Measurements from ENCODE around the gene QPCT. TPM values are rescaled to one million over a fixed set of nuclear protein-coding genes. Genes with fewer than 3 reads are reported as not detected.

Gene QPCT
- polyA plus RNA-seq, 1 donor, result 9.1 TPM

DNA sequence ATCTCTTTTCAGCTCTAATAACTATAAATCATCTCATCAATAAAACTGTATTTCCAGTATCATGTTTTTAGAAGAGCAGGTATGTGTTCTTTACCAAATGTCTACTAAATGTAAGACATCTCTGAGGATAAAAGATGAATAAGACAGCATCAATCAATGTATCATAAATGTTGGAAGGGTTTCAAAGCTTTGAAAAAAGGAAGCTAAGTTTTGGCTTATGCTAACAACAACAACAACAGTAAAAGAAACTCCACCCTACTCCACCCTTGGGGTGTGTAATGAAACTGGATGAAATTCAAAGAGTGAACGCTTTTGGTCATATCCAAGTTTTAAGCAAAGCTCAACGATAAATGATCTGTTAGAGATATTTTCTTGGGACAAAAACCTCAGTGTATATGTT lies 36.9 kb upstream of the QPCT start:
- H3K27me3 ChIP-seq (ENCODE audit: control insufficient read depth, insufficient read depth, low read length), result no peaks in the 10 kb centered on the region
- WGBS (ENCODE audit: insufficient coverage, low lambda C conversion rate), result no CpG with 5 or more reads among the region's 2 CpGs
- H3K27ac ChIP-seq (ENCODE audit: low read length), result no peak overlapping the region
- H3K9me3 ChIP-seq (ENCODE audit: control insufficient read depth, low read depth, low read length), result no peaks in the 10 kb centered on the region
- peaks cover 6% of the 10 kb centered on the region for H3K4me1 ChIP-seq (ENCODE audit: control insufficient read depth, insufficient read depth, low read length)
- DNase-seq, result no peak
- no peak overlapping the region for H3K4me3 ChIP-seq (ENCODE audit: low read length)
- no peaks in the 10 kb centered on the region for H3K36me3 ChIP-seq (ENCODE audit: control insufficient read depth, insufficient read depth, low read length)

DNA sequence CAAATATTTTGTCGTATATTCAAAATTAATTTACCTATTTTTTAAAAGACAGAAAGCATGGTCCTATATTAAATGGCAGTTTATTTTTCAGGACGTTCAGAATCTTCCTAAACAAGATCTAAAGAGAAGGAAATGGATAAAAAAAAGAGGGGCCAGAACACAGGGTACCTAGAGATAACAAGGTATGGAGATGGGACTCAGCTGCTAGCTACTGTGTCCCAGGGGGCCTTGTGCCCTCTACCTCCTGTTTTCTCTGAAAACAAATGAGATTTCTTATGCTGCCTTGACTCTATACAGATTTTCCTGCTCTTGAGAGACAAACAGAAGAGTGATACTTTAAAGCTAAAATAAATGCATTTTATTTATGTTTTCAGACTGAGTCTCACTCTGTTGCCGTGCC lies 29.1 kb upstream of the QPCT start:
- DNase-seq, result no peak
- 79% methylated on average over 2 of the region's 3 CpGs for WGBS (ENCODE audit: insufficient coverage, low lambda C conversion rate)
- H3K9me3 ChIP-seq (ENCODE audit: control insufficient read depth, low read depth, low read length), result no peaks in the 10 kb centered on the region
- H3K4me3 ChIP-seq (ENCODE audit: low read length), result no peak overlapping the region
- no peaks in the 10 kb centered on the region for H3K27me3 ChIP-seq (ENCODE audit: control insufficient read depth, insufficient read depth, low read length)
- H3K36me3 ChIP-seq (ENCODE audit: control insufficient read depth, insufficient read depth, low read length), result no peaks in the 10 kb centered on the region
- H3K27ac ChIP-seq (ENCODE audit: low read length), result no peak overlapping the region
- H3K4me1 ChIP-seq (ENCODE audit: control insufficient read depth, insufficient read depth, low read length), result no peaks in the 10 kb centered on the region

DNA sequence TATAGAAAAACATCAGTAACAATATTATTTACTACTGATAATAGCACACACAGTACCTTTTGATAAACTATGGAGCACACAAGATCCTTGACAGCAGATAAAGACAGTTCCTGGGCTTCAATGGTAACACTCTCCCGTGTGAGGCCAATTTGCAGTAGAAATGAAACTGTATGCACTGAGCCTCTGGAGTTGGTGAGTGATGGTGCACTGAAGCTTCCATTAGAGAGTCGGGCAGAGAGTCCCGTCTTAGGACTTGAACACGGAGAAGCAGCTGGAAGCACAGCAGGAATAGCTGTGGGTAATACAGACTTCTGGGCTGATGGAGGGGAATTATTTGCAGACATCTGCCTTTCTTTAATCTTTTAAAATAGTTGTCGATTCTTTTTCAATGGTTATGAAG lies 28.2 kb upstream of the QPCT start:
- 73% methylated on average over 1 of the region's 5 CpGs for WGBS (ENCODE audit: insufficient coverage, low lambda C conversion rate)
- H3K27ac ChIP-seq (ENCODE audit: low read length), result no peak overlapping the region
- no peaks in the 10 kb centered on the region for H3K9me3 ChIP-seq (ENCODE audit: control insufficient read depth, low read depth, low read length)
- no peak overlapping the region for H3K4me3 ChIP-seq (ENCODE audit: low read length)
- DNase-seq, result no peak
- H3K27me3 ChIP-seq (ENCODE audit: control insufficient read depth, insufficient read depth, low read length), result no peaks in the 10 kb centered on the region
- no peaks in the 10 kb centered on the region for H3K36me3 ChIP-seq (ENCODE audit: control insufficient read depth, insufficient read depth, low read length)
- no peaks in the 10 kb centered on the region for H3K4me1 ChIP-seq (ENCODE audit: control insufficient read depth, insufficient read depth, low read length)

DNA sequence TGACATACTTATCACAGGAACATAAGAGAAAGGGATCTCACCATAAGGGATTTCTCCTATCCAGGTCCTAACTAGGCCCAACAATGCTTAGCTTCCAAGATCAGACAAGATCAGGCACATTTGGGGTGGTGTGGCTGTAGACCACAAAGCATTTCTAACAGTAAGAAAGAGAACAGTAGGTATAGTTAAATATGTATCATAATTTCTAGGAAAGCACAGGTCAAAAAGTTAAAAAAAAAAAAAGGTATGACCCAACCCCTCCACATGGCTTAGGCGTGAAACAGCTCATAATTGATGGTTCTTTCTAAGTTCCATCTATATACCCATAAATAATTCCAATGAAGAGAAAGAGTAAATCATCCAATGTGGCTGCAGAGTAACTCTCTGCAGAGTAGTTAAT lies 26.7 kb upstream of the QPCT start:
- WGBS (ENCODE audit: insufficient coverage, low lambda C conversion rate), result no CpG with 5 or more reads among the region's 1 CpG
- Histone ChIP-seq H3K27me3 (ENCODE audit: control insufficient read depth, insufficient read depth, low read length) (no peaks in the 10 kb centered on the region), H3K9me3 (ENCODE audit: control insufficient read depth, low read depth, low read length) (no peaks in the 10 kb centered on the region), H3K36me3 (ENCODE audit: control insufficient read depth, insufficient read depth, low read length) (no peaks in the 10 kb centered on the region), H3K4me1 (ENCODE audit: control insufficient read depth, insufficient read depth, low read length) (no peaks in the 10 kb centered on the region), H3K27ac (ENCODE audit: low read length) (no peak overlapping the region), H3K4me3 (ENCODE audit: low read length) (no peak overlapping the region)
- no peak for DNase-seq

DNA sequence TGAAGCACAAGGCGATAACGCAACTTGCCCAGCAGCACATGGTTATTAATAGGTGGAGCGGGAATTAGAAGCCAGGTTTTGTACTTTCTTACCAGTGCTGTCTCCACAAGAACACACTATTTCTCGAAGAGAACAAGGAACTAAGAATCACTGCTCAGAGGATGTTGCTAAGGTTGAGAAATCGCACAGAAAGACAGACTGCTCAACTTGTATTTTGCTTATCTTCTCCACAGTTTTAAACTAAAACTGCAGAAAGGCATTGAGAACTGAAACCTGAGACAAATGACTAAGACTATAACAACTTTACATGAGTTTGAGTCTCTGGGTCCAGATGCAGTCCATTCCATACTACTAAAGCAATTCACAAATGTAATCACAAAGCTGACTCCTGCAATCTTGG lies 26.0 kb upstream of the QPCT start:
- peaks cover 4% of the 10 kb centered on the region for H3K4me1 ChIP-seq (ENCODE audit: control insufficient read depth, insufficient read depth, low read length)
- H3K27me3 ChIP-seq (ENCODE audit: control insufficient read depth, insufficient read depth, low read length), result no peaks in the 10 kb centered on the region
- H3K9me3 ChIP-seq (ENCODE audit: control insufficient read depth, low read depth, low read length), result no peaks in the 10 kb centered on the region
- no peak for DNase-seq
- 76% methylated on average over 3 of the region's 5 CpGs for whole genome bisulfite sequencing (ENCODE audit: insufficient coverage, low lambda C conversion rate)
- H3K36me3 ChIP-seq (ENCODE audit: control insufficient read depth, insufficient read depth, low read length), result no peaks in the 10 kb centered on the region
- H3K27ac ChIP-seq (ENCODE audit: low read length), result no peak overlapping the region
- H3K4me3 ChIP-seq (ENCODE audit: low read length), result no peak overlapping the region

DNA sequence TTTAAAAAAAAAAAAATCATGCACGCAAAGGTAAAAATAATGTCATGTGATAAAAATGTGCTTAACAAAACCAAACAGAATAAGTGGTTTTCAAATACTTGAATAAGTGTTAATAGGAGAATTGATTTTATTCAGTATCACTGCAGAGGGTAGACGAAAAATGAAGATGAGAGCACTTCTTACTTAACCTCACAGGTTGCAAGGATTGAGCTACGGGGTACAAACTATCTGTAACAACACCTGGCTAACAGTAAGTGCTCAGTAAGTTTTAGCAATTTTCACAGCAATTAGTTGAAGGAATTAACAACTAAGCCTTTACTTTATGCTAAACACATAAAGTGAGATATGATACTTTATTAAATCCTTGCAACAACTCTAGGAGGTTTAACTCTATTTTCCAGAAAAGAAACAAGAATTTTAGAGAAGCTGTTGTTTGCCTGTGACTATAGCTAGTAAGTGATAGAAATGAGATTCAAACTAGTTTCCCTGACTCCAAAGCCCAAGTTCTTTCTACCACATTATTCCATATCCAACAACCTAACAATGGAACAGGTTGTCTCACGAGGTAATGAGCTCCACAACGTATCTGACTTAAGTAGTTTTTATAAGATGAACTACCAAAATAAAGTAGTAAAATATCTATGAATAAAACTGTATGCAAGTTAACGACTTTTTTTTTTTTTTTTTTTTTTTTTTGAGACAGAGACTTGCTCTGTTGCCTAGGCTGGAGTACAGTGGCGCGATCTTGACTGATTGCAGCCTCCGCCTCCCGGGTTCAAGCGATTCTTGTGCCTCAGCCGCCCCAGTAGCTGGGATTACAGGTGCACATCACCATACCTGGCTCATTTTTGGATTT lies 24.4 kb upstream of the QPCT start:
- Histone ChIP-seq H3K9me3 (ENCODE audit: control insufficient read depth, low read depth, low read length) (no peaks in the 10 kb centered on the region), H3K27me3 (ENCODE audit: control insufficient read depth, insufficient read depth, low read length) (no peaks in the 10 kb centered on the region), H3K27ac (ENCODE audit: low read length) (no peak overlapping the region), H3K4me3 (ENCODE audit: low read length) (no peak overlapping the region), H3K4me1 (ENCODE audit: control insufficient read depth, insufficient read depth, low read length) (peaks cover 4% of the 10 kb centered on the region), H3K36me3 (ENCODE audit: control insufficient read depth, insufficient read depth, low read length) (no peaks in the 10 kb centered on the region)
- 91% methylated on average over 5 of the region's 12 CpGs for WGBS (ENCODE audit: insufficient coverage, low lambda C conversion rate)
- no peak for DNase-seq

DNA sequence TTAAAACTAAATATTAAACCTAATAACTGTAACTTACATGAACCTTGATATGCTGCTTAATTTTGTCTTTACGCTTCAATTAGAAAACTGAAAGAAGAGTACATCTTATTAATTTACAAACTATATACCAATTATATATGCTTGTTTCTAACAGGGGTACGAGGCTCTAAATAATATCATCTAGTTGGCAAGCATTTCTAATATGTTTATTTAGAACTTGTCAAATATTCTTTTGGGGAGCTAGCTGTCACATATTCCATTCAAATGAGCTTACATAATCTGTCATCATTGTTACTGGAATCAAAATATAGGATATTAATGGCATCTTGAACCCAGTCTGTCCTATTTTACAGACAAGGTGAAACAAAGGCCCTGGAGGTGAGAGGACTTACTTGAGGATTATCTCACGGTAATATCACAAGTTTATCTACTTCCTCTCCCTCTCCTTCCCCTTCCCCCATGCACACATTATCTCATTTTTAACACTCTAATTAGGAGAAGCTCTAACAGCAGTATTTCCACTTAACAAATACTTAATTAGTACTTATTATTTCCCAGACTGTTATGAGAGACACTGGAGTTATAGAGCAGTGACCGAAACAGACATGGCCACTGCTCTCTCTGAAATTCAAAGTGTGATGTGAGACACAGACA lies 23.3 kb upstream of the QPCT start:
- Histone ChIP-seq H3K27ac (ENCODE audit: low read length) (no peak overlapping the region), H3K36me3 (ENCODE audit: control insufficient read depth, insufficient read depth, low read length) (no peaks in the 10 kb centered on the region), H3K9me3 (ENCODE audit: control insufficient read depth, low read depth, low read length) (no peaks in the 10 kb centered on the region), H3K4me3 (ENCODE audit: low read length) (no peak overlapping the region), H3K4me1 (ENCODE audit: control insufficient read depth, insufficient read depth, low read length) (peaks cover 9% of the 10 kb centered on the region), H3K27me3 (ENCODE audit: control insufficient read depth, insufficient read depth, low read length) (no peaks in the 10 kb centered on the region)
- no peak for DNase-seq
- 100% methylated on average over 1 of the region's 4 CpGs for WGBS (ENCODE audit: insufficient coverage, low lambda C conversion rate)

DNA sequence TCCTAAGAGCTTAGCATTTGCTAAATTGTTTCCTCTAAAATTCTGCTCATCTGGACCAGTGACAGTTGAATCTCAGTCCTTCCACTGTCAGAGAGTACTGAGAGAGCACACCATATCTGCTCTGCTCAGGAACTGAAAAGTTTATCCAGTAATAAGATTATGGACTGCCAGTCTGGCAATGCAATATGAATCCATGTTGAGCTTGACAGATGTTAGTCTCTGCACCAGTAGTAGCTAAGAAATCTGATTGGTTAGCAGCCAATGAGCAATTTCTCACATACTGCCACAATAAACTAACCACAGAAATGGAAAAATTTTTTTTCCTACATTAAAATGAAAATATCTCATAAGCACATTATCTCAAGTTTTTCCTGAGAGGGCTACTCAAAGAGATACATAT lies 22.1 kb upstream of the QPCT start:
- Histone ChIP-seq H3K4me1 (ENCODE audit: control insufficient read depth, insufficient read depth, low read length) (peaks cover 11% of the 10 kb centered on the region), H3K4me3 (ENCODE audit: low read length) (no peak overlapping the region)

DNA sequence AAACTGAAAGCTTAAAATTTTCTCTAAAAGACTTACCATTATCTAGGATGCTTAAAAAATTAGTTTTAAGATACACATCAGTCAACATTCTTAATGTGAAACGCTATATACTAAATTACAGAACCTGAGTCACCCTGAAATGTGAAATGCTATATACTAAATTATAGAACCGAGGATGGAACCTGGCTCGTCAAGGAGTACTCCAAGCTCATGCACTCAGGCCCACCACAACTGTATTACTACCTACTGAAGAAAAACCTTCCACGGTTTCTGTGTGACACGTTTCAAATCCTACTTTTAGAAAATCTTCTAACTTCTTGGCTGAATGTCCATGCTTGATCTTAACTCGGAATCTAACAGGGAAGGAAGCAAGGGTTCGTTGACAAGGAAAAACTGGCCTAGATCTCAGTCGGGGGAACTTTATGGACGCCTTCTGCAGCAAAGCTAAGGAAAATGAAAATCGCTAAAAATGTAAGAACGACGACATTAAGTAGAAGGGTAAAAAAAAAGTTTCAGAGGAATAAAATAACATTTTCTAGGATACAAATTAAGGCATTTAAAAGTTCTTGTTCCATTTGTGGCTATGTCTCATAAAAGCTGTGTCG lies 21.2 kb upstream of the QPCT start:
- no peaks in the 10 kb centered on the region for H3K27me3 ChIP-seq (ENCODE audit: control insufficient read depth, insufficient read depth, low read length)
- 17% methylated on average over 9 of the region's 13 CpGs for WGBS (ENCODE audit: insufficient coverage, low lambda C conversion rate)
- H3K4me3 ChIP-seq (ENCODE audit: low read length), result peak overlapping the region; percentile 72
- H3K9me3 ChIP-seq (ENCODE audit: control insufficient read depth, low read depth, low read length), result no peaks in the 10 kb centered on the region
- peaks cover 11% of the 10 kb centered on the region for H3K4me1 ChIP-seq (ENCODE audit: control insufficient read depth, insufficient read depth, low read length)
- peak in 1 of 2 donors; percentile 13 for DNase-seq
- no peaks in the 10 kb centered on the region for H3K36me3 ChIP-seq (ENCODE audit: control insufficient read depth, insufficient read depth, low read length)
- H3K27ac ChIP-seq (ENCODE audit: low read length), result no peak overlapping the region

More for the DNA sequence above, 22.1 kb upstream of the QPCT start:
- DNase-seq, result no peak
- H3K27ac ChIP-seq (ENCODE audit: low read length), result no peak overlapping the region
- H3K36me3 ChIP-seq (ENCODE audit: control insufficient read depth, insufficient read depth, low read length), result no peaks in the 10 kb centered on the region
- no peaks in the 10 kb centered on the region for H3K9me3 ChIP-seq (ENCODE audit: control insufficient read depth, low read depth, low read length)
- no peaks in the 10 kb centered on the region for H3K27me3 ChIP-seq (ENCODE audit: control insufficient read depth, insufficient read depth, low read length)

DNA sequence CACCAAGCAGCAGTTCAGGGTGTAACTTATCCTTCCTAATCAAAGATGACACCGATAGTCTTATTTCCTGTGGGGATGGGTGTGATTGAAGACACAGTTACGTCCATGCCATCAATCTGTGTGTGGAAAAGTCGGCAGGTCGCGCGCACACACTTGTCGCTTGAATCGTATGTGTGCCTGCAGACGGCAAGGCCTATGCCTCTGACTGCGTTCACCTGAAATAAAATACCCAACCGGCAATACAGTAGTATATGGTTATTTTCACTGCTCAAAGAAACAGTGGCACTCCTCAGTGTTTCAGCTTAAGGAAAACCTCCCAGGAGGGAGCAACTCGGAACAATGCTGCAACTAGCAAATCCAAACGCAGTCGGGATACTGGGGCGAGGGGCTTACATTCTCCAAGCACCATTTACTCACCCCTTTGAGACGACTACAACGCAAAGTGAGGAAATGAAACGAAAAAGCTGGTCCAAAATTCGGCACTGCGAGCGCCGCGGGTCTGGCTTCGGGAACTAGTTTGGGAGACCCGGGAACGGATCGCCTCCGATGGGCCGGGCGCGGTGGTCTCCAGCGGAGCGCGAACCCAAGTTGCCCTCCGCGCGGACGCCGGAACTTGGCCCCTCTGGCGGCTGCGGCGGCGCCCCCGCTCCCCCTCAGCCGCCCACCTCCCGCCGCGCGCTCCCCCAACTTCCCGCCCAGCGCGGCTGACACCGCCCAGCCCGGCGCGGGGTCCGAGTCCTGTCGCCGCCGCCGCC lies 20.5 kb upstream of the QPCT start:
- Histone ChIP-seq H3K4me1 (ENCODE audit: control insufficient read depth, insufficient read depth, low read length) (peaks cover 11% of the 10 kb centered on the region), H3K36me3 (ENCODE audit: control insufficient read depth, insufficient read depth, low read length) (no peaks in the 10 kb centered on the region), H3K27me3 (ENCODE audit: control insufficient read depth, insufficient read depth, low read length) (no peaks in the 10 kb centered on the region), H3K9me3 (ENCODE audit: control insufficient read depth, low read depth, low read length) (no peaks in the 10 kb centered on the region), H3K27ac (ENCODE audit: low read length) (peak overlapping the region; percentile 44), H3K4me3 (ENCODE audit: low read length) (peak overlapping the region; percentile 72)
- peak in 1 of 2 donors; percentile 70 for DNase-seq
- WGBS (ENCODE audit: insufficient coverage, low lambda C conversion rate), result no CpG with 5 or more reads among the region's 61 CpGs
